K562 (cell line): ENCODE data around the gene RBM27. TPM values are rescaled to one million over a fixed set of nuclear protein-coding genes. Genes with fewer than 3 reads are reported as not detected.

Experiments
- ARID1B ChIP-seq: fragments of 450-650 bp; IDR thresholded peaks from 2 replicates; pipeline ENCODE4 v1.6.1; 2016; ENCODE audit warnings: antibody characterized with exemption, mild to moderate bottlenecking, inconsistent platforms
- ASH1L ChIP-seq: fragments of 450-650 bp; IDR thresholded peaks from 2 replicates; pipeline ENCODE4 v1.6.1; 2018; ENCODE audit warnings: borderline replicate concordance, mild to moderate bottlenecking, low read depth; ENCODE audit not compliant: partially characterized antibody
- CBX5 ChIP-seq: IDR thresholded peaks from 2 replicates; pipeline ENCODE4 v1.6.1; 2014; ENCODE audit warnings: low read depth, borderline replicate concordance
- ELF4 ChIP-seq: fragments of 450-650 bp; formaldehyde crosslinking; IDR thresholded peaks from 2 replicates; pipeline ENCODE4 v1.4.0; 2022; ENCODE audit warnings: missing genetic modification characterization
- GTF2A2 ChIP-seq: IDR thresholded peaks from 2 replicates; pipeline ENCODE4 v1.6.1; 2016; ENCODE audit warnings: mild to moderate bottlenecking, missing genetic modification characterization, missing compliant biosample characterization
- GTF2E2 ChIP-seq: fragments of 200-800 bp; sonication (Bioruptor generic); IDR thresholded peaks from 2 replicates; pipeline ENCODE4 v1.6.1; 2016; ENCODE audit warnings: missing genetic modification characterization, missing compliant biosample characterization
- KLF1 ChIP-seq: fragments of 450-650 bp; IDR thresholded peaks from 2 replicates; pipeline ENCODE4 v1.6.1; 2016; ENCODE audit warnings: missing genetic modification characterization, missing compliant biosample characterization
- MTA3 ChIP-seq: fragments of 450-650 bp; formaldehyde crosslinking; IDR thresholded peaks from 2 replicates; pipeline ENCODE4 v1.6.1; 2017; ENCODE audit warnings: mild to moderate bottlenecking, borderline replicate concordance
- PHF21A ChIP-seq: fragments of 450-650 bp; IDR thresholded peaks from 2 replicates; pipeline ENCODE4 v1.6.1; 2017; ENCODE audit warnings: low read depth, borderline replicate concordance
- PTBP1 ChIP-seq: fragments of 200-400 bp; formaldehyde crosslinking; IDR thresholded peaks from 2 replicates; pipeline ENCODE4 v1.6.1; 2017; ENCODE audit warnings: low read depth, low read length
- SLC30A9 ChIP-seq: fragments of 250-450 bp; sonication (Bioruptor Pico); IDR thresholded peaks from 2 replicates; pipeline ENCODE4 v1.8.0; 2022; ENCODE audit warnings: mild to moderate bottlenecking, moderate library complexity
- SMARCC2 ChIP-seq: fragments of 450-650 bp; IDR thresholded peaks from 2 replicates; pipeline ENCODE4 v1.6.1; 2017; ENCODE audit warnings: antibody characterized with exemption, moderate library complexity, mild to moderate bottlenecking, low read depth
- TAL1 ChIP-seq: fragments of 450-650 bp; IDR thresholded peaks from 2 replicates; pipeline ENCODE4 v1.6.1; 2016; ENCODE audit warnings: mild to moderate bottlenecking
- ZNF134 ChIP-seq: fragments of 250-450 bp; sonication (Bioruptor Pico); conservative IDR thresholded peaks from 2 replicates; pipeline ENCODE4 v1.4.0; 2020
- ZNF584 ChIP-seq: fragments of 200-800 bp; sonication (Bioruptor generic); IDR thresholded peaks from 2 replicates; pipeline ENCODE4 v1.6.1; 2016; ENCODE audit warnings: low read depth, mild to moderate bottlenecking, missing genetic modification characterization, missing compliant biosample characterization
- ZNF699 ChIP-seq: fragments of 250-450 bp; sonication (Bioruptor Pico); IDR thresholded peaks from 2 replicates; pipeline ENCODE4 v1.8.0; 2021; ENCODE audit warnings: mild to moderate bottlenecking, moderate library complexity; ENCODE audit not compliant: insufficient replicate concordance
- ZNF778 ChIP-seq: fragments of 450-650 bp; formaldehyde crosslinking; IDR thresholded peaks from 2 replicates; pipeline ENCODE4 v1.4.0; 2020; ENCODE audit warnings: mild to moderate bottlenecking, moderate library complexity
- polyA plus RNA-seq, 8 experiments: library from polyadenylated mRNA; depleted of rRNA in 4 of 8; stranded (reverse) in 5 of 8; unstranded in 3 of 8; fragments of >200 nt; fragmentation: Nextera tagmentation in 2 of 8; fragmentation: Illumina TruSeq in 1 of 8; extraction: Ambion mirVana in 2 of 8; extraction: Trizol in 1 of 8; gene quantifications; 2 replicates each; pipeline versions ENCODE4 v1.2.1 to v1.2.3, GENCODE V29; 2011 to 2014; ENCODE audit warnings: inconsistent platforms in 1 of 8, missing spikeins in 1 of 8
- total RNA-seq, 7 experiments: library from RNA; depleted of rRNA in 6 of 7; stranded (reverse); fragments of >200 nt in 6 of 7; fragmentation: Illumina TruSeq in 2 of 7; extraction: Trizol in 2 of 7; gene quantifications; 2 replicates each; pipeline versions ENCODE4 v1.2.1 to v1.2.3, GENCODE V29; 2011 to 2021; ENCODE audit warnings: low replicate concordance in 1 of 7
- TF ChIP-seq, protein P1 (sequence below): fragments of 250-450 bp; sonication (Bioruptor Pico); IDR thresholded peaks from 2 replicates; pipeline ENCODE4 v1.5.0; 2022; ENCODE audit warnings: mild to moderate bottlenecking
- TF ChIP-seq, protein P2 (sequence below): fragments of 250-450 bp; sonication (Bioruptor Pico); IDR thresholded peaks from 2 replicates; pipeline ENCODE4 v1.4.0; 2020
- TF ChIP-seq, protein P3 (sequence below): fragments of 250-450 bp; sonication (Bioruptor Pico); IDR thresholded peaks from 2 replicates; pipeline ENCODE4 v1.5.0; 2021

RBM27 gene
- total and polyA plus RNA-seq, 9 of the 15 experiments (the other 6 are each of a cell fraction or from before 2014, with no cell fraction given), result 5.3 to 45.4 (median 29.1) TPM

DNA sequence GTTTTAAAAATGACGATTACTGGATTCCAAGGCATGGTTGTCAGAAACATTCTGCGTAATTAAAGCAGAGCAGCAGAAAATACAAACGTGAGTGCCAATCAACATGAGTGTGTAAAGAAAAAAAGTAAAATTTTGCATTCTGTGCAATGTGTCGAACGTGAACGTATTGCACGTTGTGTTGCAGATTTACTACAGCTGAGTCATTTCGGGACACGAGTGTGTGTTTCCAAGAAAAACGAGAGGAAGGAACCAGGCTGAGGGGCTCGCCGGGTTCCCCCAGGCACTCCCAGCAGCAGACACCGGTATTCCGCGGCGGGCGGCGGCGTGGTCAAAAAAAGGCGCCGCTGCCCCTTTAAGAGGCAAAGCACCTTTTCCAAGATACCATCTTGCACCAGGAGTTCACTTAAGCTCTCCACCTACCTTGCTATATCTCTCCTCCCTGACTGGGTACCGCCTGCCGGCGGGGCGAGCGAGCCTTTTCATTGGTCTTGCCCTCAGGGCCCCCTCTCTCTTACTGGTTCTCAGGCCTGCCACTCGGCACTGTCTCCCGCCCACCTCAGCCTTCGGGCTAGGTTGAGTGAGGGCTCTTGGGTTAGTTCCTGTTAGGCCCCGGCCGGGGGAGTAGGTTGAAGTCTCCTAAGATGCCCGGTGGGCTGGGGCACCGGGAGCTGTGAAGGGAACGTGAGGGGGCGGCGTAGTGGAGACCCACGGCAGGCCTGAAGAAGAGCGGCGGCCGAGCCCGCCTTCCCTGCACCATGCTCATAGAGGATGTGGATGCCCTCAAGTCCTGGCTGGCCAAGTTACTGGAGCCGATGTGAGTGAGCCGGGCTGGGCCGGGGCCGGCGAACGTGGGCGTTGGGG lies at the start of gene RBM27 (continued):
- TF ChIP-seq ZNF584 (CRISPR knock-in tag) (no peak), ZNF699 (CRISPR knock-in tag) (no peak), SLC30A9 (CRISPR knock-in tag) (no peak), ASH1L (peak; percentile 99), ARID1B (peak; percentile 42), KLF1 (no peak), PHF21A (no peak), PTBP1 (no peak), GTF2A2 (no peak), ZNF134 (no peak), ELF4 (no peak), TAL1 (no peak), ZNF778 (no peak), SMARCC2 (no peak), CBX5 (no peak; the same call in 1 of the 2 replicates), MTA3 (peak; percentile 93; the same call in 1 of the 2 replicates), GTF2E2 (peak; percentile 98)
- TF ChIP-seq, protein P1, sequence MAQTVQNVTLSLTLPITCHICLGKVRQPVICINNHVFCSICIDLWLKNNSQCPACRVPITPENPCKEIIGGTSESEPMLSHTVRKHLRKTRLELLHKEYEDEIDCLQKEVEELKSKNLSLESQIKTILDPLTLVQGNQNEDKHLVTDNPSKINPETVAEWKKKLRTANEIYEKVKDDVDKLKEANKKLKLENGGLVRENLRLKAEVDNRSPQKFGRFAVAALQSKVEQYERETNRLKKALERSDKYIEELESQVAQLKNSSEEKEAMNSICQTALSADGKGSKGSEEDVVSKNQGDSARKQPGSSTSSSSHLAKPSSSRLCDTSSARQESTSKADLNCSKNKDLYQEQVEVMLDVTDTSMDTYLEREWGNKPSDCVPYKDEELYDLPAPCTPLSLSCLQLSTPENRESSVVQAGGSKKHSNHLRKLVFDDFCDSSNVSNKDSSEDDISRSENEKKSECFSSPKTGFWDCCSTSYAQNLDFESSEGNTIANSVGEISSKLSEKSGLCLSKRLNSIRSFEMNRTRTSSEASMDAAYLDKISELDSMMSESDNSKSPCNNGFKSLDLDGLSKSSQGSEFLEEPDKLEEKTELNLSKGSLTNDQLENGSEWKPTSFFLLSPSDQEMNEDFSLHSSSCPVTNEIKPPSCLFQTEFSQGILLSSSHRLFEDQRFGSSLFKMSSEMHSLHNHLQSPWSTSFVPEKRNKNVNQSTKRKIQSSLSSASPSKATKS (CRISPR knock-in tag), result no peak
- TF ChIP-seq, protein P2, sequence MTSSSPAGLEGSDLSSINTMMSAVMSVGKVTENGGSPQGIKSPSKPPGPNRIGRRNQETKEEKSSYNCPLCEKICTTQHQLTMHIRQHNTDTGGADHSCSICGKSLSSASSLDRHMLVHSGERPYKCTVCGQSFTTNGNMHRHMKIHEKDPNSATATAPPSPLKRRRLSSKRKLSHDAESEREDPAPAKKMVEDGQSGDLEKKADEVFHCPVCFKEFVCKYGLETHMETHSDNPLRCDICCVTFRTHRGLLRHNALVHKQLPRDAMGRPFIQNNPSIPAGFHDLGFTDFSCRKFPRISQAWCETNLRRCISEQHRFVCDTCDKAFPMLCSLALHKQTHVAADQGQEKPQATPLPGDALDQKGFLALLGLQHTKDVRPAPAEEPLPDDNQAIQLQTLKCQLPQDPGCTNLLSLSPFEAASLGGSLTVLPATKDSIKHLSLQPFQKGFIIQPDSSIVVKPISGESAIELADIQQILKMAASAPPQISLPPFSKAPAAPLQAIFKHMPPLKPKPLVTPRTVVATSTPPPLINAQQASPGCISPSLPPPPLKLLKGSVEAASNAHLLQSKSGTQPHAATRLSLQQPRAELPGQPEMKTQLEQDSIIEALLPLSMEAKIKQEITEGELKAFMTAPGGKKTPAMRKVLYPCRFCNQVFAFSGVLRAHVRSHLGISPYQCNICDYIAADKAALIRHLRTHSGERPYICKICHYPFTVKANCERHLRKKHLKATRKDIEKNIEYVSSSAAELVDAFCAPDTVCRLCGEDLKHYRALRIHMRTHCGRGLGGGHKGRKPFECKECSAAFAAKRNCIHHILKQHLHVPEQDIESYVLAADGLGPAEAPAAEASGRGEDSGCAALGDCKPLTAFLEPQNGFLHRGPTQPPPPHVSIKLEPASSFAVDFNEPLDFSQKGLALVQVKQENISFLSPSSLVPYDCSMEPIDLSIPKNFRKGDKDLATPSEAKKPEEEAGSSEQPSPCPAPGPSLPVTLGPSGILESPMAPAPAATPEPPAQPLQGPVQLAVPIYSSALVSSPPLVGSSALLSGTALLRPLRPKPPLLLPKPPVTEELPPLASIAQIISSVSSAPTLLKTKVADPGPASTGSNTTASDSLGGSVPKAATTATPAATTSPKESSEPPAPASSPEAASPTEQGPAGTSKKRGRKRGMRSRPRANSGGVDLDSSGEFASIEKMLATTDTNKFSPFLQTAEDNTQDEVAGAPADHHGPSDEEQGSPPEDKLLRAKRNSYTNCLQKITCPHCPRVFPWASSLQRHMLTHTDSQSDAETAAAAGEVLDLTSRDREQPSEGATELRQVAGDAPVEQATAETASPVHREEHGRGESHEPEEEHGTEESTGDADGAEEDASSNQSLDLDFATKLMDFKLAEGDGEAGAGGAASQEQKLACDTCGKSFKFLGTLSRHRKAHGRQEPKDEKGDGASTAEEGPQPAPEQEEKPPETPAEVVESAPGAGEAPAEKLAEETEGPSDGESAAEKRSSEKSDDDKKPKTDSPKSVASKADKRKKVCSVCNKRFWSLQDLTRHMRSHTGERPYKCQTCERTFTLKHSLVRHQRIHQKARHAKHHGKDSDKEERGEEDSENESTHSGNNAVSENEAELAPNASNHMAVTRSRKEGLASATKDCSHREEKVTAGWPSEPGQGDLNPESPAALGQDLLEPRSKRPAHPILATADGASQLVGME (CRISPR knock-in tag), result no peak
- TF ChIP-seq, protein P3, sequence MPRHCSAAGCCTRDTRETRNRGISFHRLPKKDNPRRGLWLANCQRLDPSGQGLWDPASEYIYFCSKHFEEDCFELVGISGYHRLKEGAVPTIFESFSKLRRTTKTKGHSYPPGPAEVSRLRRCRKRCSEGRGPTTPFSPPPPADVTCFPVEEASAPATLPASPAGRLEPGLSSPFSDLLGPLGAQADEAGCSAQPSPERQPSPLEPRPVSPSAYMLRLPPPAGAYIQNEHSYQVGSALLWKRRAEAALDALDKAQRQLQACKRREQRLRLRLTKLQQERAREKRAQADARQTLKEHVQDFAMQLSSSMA (CRISPR knock-in tag), result no peak
